HG03139 (cell line): ENCODE results near the gene ZNF540.
"Not testable (repeated sequence)": the region's sequence is repeated elsewhere in the genome, so short reads cannot be mapped to it uniquely, and the experiment has no call there.

Experiments used
- ATAC-seq: cut with Tn5 transposase; IDR thresholded peaks from one replicate; pipeline ENCODE4 v1.9.1; 2021; ENCODE audit not compliant: unreplicated experiment

Gene ZNF540

GRCh38 chr19:37594304-37594981 lies at the start of gene ZNF540, which contains the start of gene ZNF571:
ZNF540 (plus strand) TSS chr19:37594876; CDS start chr19:37598448, 3,572 bp downstream.
ZNF571 (minus strand) TSS chr19:37594792; CDS start chr19:37586676, 8,116 bp downstream.
- peak; percentile 93 for ATAC-seq

GRCh38 chr19:37551129-37551993 lies 43.3 kb upstream of the ZNF540 start:
- peak; percentile 63 for ATAC-seq

- no peak for ATAC-seq
Measured at GRCh38 chr19:37563518-37563917, 31.2 kb upstream of the ZNF540 start.

GRCh38 chr19:37564624-37565369 lies 29.9 kb upstream of the ZNF540 start:
- no peak for ATAC-seq

- no peak for ATAC-seq
Measured at GRCh38 chr19:37565370-37565669, 29.4 kb upstream of the ZNF540 start.

GRCh38 chr19:37572203-37572602 lies 22.5 kb upstream of the ZNF540 start:
- ATAC-seq = no peak

- no peak for ATAC-seq
Measured at GRCh38 chr19:37583340-37583739, 11.3 kb upstream of the ZNF540 start.

- no peak for ATAC-seq
Measured at GRCh38 chr19:37593996-37594303, 726 bp upstream of the ZNF540 start.

GRCh38 chr19:37594982-37595382 lies 306 bp downstream of the ZNF540 start:
- peak; percentile 27 for ATAC-seq

- no peak for ATAC-seq
Measured at GRCh38 chr19:37635076-37636056, 40.7 kb downstream of the ZNF540 start.

- no peak for ATAC-seq
Measured at GRCh38 chr19:37654118-37654517, 59.4 kb downstream of the ZNF540 start.

- peak; percentile 39 for ATAC-seq
Measured at GRCh38 chr19:37654629-37655300, 60.1 kb downstream of the ZNF540 start.

GRCh38 chr19:37655301-37655688 lies 60.6 kb downstream of the ZNF540 start, which contains the start of gene ZFP30:
ZFP30 (minus strand) TSS chr19:37655465; CDS start chr19:37647822, 7,643 bp downstream.
- ATAC-seq = peak; percentile 47

- peak; percentile 50 for ATAC-seq
Measured at GRCh38 chr19:37655689-37656371, 61.2 kb downstream of the ZNF540 start.

- not testable (repeated sequence) for ATAC-seq
Measured at GRCh38 chr19:37657157-37657556, 62.5 kb downstream of the ZNF540 start.
